A673 (cell line): Measurements from ENCODE around the gene ZNF784. TPM values are rescaled to one million over a fixed set of nuclear protein-coding genes. Genes with fewer than 3 reads are reported as not detected.

ENCODE experiments used
- BruUV-seq: library from RNA; stranded (reverse); fragments of 400-500 nt; replicated peaks from 2 replicates; lab custom pipeline; 2021; lab: Mats Ljungman, UMichigan
- CTCF ChIA-PET: fragments of 300-600 bp; sonication (Branson Sonifier 250); formaldehyde crosslinking; loops from one replicate; lab custom pipeline; 2022; ENCODE audit warnings: antibody characterized with exemption; lab: Charles Lee
- POLR2A ChIA-PET: fragments of 300-600 bp; sonication (Branson Sonifier 250); formaldehyde crosslinking; loops from one replicate; lab custom pipeline; 2022; ENCODE audit warnings: antibody characterized with exemption; ENCODE audit not compliant: low non-redundant PET; lab: Charles Lee
- DNase-seq: peaks from one replicate; pipeline ENCODE4 v3.0.0-alpha.2; 2015; ENCODE audit warnings: low spot score
- H3K27ac ChIP-seq: fragments of 200-600 bp; sonication (generic); 2 replicates; pipeline ENCODE4 v1.5.1; 2016; ENCODE audit warnings: mixed run types, low read depth, mild to moderate bottlenecking, mixed read lengths, antibody characterized with exemption, low read length; ENCODE audit not compliant: poor library complexity, severe bottlenecking
- H3K27me3 ChIP-seq: fragments of 200-600 bp; sonication (generic); replicated peaks from 2 replicates; pipeline ENCODE4 v1.6.1; 2017; ENCODE audit warnings: mixed run types, low read depth, mild to moderate bottlenecking, mixed read lengths, antibody characterized with exemption, low read length; ENCODE audit not compliant: insufficient read depth, poor library complexity
- H3K36me3 ChIP-seq: fragments of 200-600 bp; sonication (generic); 2 replicates; pipeline ENCODE4 v1.6.1; 2016; ENCODE audit warnings: mixed run types, mild to moderate bottlenecking, mixed read lengths, antibody characterized with exemption, low read length; ENCODE audit not compliant: insufficient read depth, poor library complexity, severe bottlenecking
- H3K4me1 ChIP-seq: fragments of 200-600 bp; sonication (generic); 2 replicates; pipeline ENCODE4 v1.6.1; 2017; ENCODE audit warnings: mixed run types, mild to moderate bottlenecking, mixed read lengths, antibody characterized with exemption, low read length; ENCODE audit not compliant: insufficient read depth, poor library complexity, severe bottlenecking
- H3K4me3 ChIP-seq: fragments of 200-600 bp; sonication (generic); 2 replicates; pipeline ENCODE4 v1.5.1; 2016; ENCODE audit warnings: low read depth, mixed run types, mild to moderate bottlenecking, mixed read lengths, low read length; ENCODE audit not compliant: poor library complexity, severe bottlenecking
- H3K9me3 ChIP-seq: fragments of 200-600 bp; sonication (generic); 2 replicates; pipeline ENCODE4 v1.6.1; 2016; ENCODE audit warnings: mixed run types, low read depth, mild to moderate bottlenecking, mixed read lengths, antibody characterized with exemption, low read length; ENCODE audit not compliant: poor library complexity, severe bottlenecking
- EZH2 ChIP-seq: fragments of 200-600 bp; sonication (generic); IDR thresholded peaks from 2 replicates; pipeline ENCODE4 v1.6.1; 2017; ENCODE audit warnings: borderline replicate concordance, low read depth, mild to moderate bottlenecking, mixed read lengths, antibody characterized with exemption, low read length; ENCODE audit not compliant: poor library complexity, severe bottlenecking
- intact Hi-C: fragments of 100-400 bp; cut with micrococcal nuclease; formaldehyde crosslinking; loops from one replicate; pipeline ENCODE4 v1.10.0; 2022; ENCODE audit not compliant: unreplicated experiment
- total RNA-seq: library from RNA; stranded (reverse); gene quantifications from 2 replicates; pipeline ENCODE4 v1.2.3, GENCODE V29; 2021
- TF ChIP-seq, protein P1 (sequence below): fragments of 300-800, 200-600 bp; sonication (generic); conservative IDR thresholded peaks from 2 replicates; pipeline ENCODE4 v1.5.1; 2017; ENCODE audit warnings: low read depth, mild to moderate bottlenecking, antibody characterized with exemption, low read length, moderate library complexity, mixed read lengths

Gene ZNF784
- total RNA-seq, 1 experiment from 2014 or later: 7.1 TPM

DNA sequence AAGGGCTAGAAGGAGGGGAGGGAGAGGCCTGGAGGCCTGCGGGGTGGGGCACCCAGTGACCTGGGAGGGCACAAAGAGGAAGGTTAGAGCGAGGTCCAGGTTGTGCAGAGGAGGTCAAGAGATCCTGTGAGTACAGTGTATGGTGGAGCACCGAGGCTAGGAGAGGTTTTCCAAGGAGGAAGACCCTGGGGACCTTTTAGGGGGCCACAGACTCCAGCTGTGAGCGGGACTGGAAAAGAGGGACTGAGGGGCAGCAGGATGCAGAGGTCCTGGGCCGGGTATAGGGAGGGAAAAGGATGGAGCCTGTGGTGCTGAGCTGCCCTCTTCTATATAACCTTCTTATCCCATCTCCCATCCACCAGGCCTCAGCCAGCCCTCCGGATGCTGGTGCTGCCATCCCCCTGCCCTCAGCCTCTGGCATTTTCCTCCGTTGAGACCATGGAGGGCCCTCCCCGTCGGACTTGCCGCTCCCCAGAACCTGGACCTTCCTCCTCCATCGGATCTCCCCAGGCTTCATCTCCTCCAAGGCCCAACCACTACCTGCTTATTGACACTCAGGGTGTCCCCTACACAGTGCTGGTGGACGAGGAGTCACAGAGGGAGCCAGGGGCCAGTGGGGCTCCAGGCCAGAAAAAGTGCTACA, 19.9 kb upstream of the ZNF784 start:
- H3K36me3 ChIP-seq: peaks cover 13% of the 10 kb centered on the region
- H3K9me3 ChIP-seq: no peaks in the 10 kb centered on the region
- CTCF ChIA-PET: no interaction called here
- intact Hi-C loops: no loop called here
- no TSS peak for BruUV-seq
- POLR2A ChIA-PET: no interaction called here
- peak overlapping the region; percentile 90 for H3K27ac ChIP-seq
- H3K4me1 ChIP-seq: peaks cover 36% of the 10 kb centered on the region
- peak overlapping the region; percentile 81 for H3K4me3 ChIP-seq
- DNase-seq: no peak
- H3K27me3 ChIP-seq: no peaks in the 10 kb centered on the region
- TF ChIP-seq, protein P1, sequence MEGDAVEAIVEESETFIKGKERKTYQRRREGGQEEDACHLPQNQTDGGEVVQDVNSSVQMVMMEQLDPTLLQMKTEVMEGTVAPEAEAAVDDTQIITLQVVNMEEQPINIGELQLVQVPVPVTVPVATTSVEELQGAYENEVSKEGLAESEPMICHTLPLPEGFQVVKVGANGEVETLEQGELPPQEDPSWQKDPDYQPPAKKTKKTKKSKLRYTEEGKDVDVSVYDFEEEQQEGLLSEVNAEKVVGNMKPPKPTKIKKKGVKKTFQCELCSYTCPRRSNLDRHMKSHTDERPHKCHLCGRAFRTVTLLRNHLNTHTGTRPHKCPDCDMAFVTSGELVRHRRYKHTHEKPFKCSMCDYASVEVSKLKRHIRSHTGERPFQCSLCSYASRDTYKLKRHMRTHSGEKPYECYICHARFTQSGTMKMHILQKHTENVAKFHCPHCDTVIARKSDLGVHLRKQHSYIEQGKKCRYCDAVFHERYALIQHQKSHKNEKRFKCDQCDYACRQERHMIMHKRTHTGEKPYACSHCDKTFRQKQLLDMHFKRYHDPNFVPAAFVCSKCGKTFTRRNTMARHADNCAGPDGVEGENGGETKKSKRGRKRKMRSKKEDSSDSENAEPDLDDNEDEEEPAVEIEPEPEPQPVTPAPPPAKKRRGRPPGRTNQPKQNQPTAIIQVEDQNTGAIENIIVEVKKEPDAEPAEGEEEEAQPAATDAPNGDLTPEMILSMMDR: no peak
- no peak for TF ChIP-seq EZH2

DNA sequence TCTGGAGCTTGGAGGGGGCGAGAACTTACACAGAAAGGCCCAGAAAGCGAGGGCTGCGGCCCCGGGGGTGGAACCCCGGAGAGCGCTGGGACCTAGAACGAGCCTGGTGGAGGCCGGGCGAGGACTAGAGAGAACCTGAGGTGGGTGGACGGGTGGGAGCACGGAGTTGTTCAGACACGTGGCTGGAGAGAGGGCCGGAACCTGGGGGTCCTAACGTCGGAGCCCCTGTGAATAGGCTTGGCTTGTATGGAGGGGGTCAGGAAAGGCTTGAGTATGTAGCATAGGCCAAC, 19.5 kb upstream of the ZNF784 start:
- TF ChIP-seq EZH2: no peak
- TF ChIP-seq, protein P1: no peak
- ChIA-PET POLR2A (no interaction called here), CTCF (no interaction called here)
- peaks cover 31% of the 10 kb centered on the region for H3K4me1 ChIP-seq
- peak overlapping the region; percentile 81 for H3K4me3 ChIP-seq
- BruUV-seq: no TSS peak
- peaks cover 13% of the 10 kb centered on the region for H3K36me3 ChIP-seq
- peak overlapping the region; percentile 90 for H3K27ac ChIP-seq
- intact Hi-C loops: no loop called here
- H3K27me3 ChIP-seq: no peaks in the 10 kb centered on the region
- no peaks in the 10 kb centered on the region for H3K9me3 ChIP-seq
- DNase-seq: no peak

DNA sequence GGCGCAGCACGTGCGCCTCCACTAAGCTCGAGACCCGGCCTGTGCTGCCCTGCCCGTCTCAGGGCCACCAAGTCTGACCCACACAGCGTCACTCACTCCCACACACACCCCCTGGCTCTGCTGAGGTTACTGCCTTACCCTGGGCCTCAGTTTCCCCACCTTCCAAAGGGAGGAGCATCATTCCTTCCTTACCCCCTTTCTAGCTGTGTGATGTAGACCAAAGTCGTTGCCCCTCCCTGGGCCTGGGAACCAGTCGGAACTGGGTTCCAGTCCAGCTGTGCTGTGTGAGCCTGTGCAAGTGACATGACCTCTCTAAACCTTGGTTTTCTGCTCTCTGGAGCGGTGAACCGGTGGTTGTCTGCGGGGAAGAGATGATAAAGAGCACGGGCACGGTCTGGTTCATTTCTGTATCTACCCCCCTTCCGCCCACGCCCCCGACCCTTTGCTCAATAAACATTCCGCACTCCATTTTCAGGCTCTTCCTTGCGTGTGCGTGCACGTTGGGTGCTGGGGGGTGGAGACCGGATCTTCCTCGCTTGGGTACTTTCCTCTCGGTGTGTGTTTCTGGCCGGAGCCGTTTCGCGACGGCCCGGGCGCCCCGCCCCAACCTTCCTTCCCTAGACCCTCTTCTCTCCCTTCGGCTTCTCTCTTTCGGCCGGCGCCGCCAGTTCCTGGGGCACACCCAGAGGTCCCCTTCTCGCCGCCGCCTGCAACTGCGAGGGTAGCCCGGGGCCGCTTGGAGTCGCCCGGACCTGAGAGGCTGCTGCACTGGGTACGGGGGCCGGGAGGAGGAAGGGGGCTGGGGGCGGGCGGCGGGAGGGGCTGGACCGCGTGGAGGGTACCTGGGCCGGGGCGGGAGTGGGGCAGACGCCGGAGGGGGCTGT, 18.9 kb upstream of the ZNF784 start, which contains the start of gene ZNF581:
ZNF581 (plus strand) TSS at position 647 of the 884 bp plus-strand sequence. CDS start 923 bp downstream, outside the sequence.
- ChIA-PET CTCF (interaction anchor here (1.3 kb wide), 1 partner anchor 11 kb away, joined by 3 read pairs; no protein-coding TSS in a partner anchor), POLR2A (no interaction called here)
- intact Hi-C loops: no loop called here
- peaks cover 30% of the 10 kb centered on the region for H3K4me1 ChIP-seq
- peak within 1 kb of the TSS; percentile 81 for H3K4me3 ChIP-seq
- H3K36me3 ChIP-seq: peaks cover 13% of the 10 kb centered on the region
- H3K27me3 ChIP-seq: no peaks in the 10 kb centered on the region
- H3K9me3 ChIP-seq: no peaks in the 10 kb centered on the region
- H3K27ac ChIP-seq: peak within 1 kb of the TSS; percentile 90
- TF ChIP-seq EZH2: no peak
- TF ChIP-seq, protein P1: no peak
- DNase-seq: peak; percentile 90
- BruUV-seq: no TSS peak
